Central memory CD8-positive, alpha-beta T cell (primary cell): ENCODE measurements around the gene AP2M1.

ENCODE experiments used
- ATAC-seq: fragments of 150-1000 bp; cut with Tn5 transposase; replicated peaks from 2 replicates; pipeline ENCODE4 v1.10.0; 2022; ENCODE audit warnings: mild to moderate bottlenecking, moderate FRiP score, moderate number of reproducible peaks; ENCODE audit not compliant: poor library complexity, severe bottlenecking; ENCODE audit errors: extremely low read depth
- DNase-seq, 2 donors: peaks; one replicate each; pipeline ENCODE4 v3.0.0; 2021; ENCODE audit warnings: low spot score in 2 of 2
- H3K27ac Mint-ChIP-seq: one replicate; pipeline ENCODE4 v1.8.0; 2022; ENCODE audit warnings: low read depth, mild to moderate bottlenecking, moderate library complexity, mixed read lengths
- H3K27me3 Mint-ChIP-seq: one replicate; pipeline ENCODE4 v1.8.0; 2022; ENCODE audit warnings: mixed read lengths
- H3K36me3 Mint-ChIP-seq: one replicate; pipeline ENCODE4 v1.8.0; 2022; ENCODE audit warnings: mild to moderate bottlenecking, moderate library complexity, mixed read lengths; ENCODE audit not compliant: insufficient read depth
- H3K4me1 Mint-ChIP-seq: one replicate; pipeline ENCODE4 v1.8.0; 2022; ENCODE audit warnings: mixed read lengths
- H3K4me3 Mint-ChIP-seq: one replicate; pipeline ENCODE4 v1.8.0; 2022; ENCODE audit warnings: mild to moderate bottlenecking, moderate library complexity, mixed read lengths
- H3K9me3 Mint-ChIP-seq: one replicate; pipeline ENCODE4 v1.8.0; 2022; ENCODE audit warnings: mixed read lengths

Gene AP2M1

DNA sequence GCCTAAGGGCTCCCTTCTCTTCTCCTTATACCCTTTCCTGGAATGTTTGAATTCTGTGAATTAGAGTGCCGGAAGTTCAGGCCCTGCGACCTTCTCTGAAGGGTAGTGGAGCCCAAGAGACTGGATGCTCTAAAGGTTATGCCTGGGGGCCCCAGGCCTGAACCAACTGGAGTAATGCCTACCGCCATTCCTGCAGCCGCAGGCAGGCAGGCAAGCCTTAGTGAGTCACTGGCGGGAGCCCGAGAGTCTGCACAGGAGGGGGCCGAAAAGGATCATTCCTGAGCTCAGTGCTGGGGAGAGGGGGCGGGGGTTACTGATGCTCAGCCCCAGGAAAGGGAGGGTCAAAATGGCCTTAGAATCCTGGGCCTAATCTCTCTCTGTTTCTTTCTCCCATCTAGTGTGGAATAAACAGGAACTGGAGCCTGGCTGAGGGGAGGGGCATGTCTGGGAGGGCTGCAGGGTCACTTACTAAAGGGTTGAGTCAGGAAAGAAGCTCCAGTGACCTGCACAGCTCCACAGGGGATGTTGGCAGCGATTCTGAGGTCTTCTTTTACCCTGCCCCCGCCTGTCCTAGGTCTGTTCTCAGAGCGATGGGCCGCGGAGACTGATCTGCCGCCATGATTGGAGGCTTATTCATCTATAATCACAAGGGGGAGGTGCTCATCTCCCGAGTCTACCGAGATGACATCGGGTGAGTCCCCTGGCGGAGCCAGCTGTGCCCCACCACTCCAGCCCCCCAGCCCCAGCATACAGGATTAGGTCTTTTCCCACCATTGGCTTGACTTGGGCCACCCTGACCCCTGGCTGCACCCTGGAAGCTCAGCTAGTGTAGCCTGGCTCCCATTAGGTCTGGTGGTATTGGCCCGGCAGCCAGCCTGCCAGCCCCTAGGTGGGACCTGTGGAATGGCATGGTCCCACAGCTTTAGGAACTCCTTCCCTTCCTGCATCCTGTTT is 2.0 kb downstream of the AP2M1 start:
- Mint-ChIP-seq H3K9me3 (no peaks in the 10 kb centered on the region), H3K4me3 (peak overlapping the region; percentile 93), H3K4me1 (peaks cover 25% of the 10 kb centered on the region), H3K27ac (no peak overlapping the region), H3K36me3 (peaks cover 29% of the 10 kb centered on the region), H3K27me3 (no peaks in the 10 kb centered on the region)
- ATAC-seq, result no peak
- DNase-seq, result no peak

DNA sequence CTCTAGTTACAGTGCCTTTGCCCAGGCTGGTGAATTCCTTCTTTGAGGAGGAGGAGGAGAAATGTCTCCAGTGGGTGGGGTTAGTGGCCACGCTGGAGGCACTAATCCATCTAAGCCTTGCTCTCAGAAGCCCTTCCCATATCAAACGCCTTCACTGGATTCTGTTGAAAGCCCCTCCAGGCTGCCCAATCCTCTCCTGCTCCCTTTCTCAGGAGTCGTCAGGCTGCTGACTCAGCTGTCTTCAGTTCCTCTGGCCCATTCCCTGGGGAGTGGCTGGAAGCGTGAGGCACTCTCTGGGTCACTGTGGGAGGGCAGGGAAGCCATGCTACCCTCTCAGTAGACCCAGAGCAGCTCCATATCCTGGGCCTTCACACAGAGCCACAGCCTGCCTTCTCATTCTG is 2.7 kb downstream of the AP2M1 start:
- peak overlapping the region; percentile 93 for H3K4me3 Mint-ChIP-seq
- peaks cover 32% of the 10 kb centered on the region for H3K36me3 Mint-ChIP-seq
- peaks cover 25% of the 10 kb centered on the region for H3K4me1 Mint-ChIP-seq
- no peak overlapping the region for H3K27ac Mint-ChIP-seq
- ATAC-seq (no peak), DNase-seq (no peak)
- H3K27me3 Mint-ChIP-seq, result no peaks in the 10 kb centered on the region
- no peaks in the 10 kb centered on the region for H3K9me3 Mint-ChIP-seq

DNA sequence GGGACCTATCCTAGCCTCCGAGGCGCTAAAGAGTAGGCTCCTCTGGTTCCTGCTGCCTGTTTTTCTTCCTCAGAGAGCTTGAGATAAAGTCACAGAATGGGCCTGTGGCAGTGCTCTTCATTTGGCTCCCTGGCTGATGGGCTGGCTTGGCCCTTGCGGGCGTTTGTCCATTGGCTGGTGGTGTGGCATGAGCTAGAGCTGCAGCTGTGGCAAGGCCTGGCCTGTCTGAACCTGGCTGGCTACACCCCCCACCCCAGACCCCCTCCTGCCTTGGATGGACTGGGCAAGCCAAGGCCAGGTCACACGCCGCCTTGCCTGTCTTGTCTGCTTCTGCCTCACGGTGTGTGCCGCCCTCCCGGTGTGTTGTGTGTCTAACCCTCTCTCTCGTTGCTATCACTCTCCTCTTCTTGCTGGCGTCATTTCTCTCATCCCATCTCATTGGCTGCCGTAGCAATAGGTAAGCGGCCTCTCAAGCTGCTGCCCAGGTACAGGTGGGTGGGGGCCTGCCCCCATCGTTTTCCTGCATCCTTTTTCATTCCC is 3.2 kb downstream of the AP2M1 start:
- Mint-ChIP-seq H3K4me3 (no peak overlapping the region), H3K36me3 (peaks cover 32% of the 10 kb centered on the region), H3K27ac (peak overlapping the region; percentile 73), H3K27me3 (no peaks in the 10 kb centered on the region), H3K4me1 (peaks cover 25% of the 10 kb centered on the region), H3K9me3 (no peaks in the 10 kb centered on the region)
- no peak for DNase-seq
- no peak for ATAC-seq

DNA sequence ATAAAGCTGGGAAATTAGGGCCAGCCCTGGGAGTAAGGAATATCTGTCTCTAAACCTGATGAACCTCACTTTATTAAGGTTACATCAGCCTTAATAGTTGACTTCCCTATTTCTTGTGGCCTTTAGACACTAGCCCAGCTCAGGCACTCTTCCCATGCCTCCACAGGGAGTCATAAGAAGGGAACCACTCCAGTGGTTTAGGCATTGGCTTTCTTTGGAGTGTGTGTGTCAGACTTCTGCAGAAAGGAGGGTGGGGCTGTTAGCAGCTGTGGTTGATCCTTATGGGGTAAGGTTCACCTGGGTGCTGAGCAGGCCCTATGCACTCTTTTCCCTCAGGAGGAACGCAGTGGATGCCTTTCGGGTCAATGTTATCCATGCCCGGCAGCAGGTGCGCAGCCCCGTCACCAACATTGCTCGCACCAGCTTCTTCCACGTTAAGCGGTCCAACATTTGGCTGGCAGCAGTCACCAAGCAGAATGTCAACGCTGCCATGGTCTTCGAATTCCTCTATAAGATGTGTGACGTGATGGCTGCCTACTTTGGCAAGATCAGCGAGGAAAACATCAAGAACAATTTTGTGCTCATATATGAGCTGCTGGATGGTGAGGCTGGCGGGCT is 4.0 kb downstream of the AP2M1 start:
- peak overlapping the region; percentile 73 for H3K27ac Mint-ChIP-seq
- DNase-seq (no peak), ATAC-seq (no peak)

DNA sequence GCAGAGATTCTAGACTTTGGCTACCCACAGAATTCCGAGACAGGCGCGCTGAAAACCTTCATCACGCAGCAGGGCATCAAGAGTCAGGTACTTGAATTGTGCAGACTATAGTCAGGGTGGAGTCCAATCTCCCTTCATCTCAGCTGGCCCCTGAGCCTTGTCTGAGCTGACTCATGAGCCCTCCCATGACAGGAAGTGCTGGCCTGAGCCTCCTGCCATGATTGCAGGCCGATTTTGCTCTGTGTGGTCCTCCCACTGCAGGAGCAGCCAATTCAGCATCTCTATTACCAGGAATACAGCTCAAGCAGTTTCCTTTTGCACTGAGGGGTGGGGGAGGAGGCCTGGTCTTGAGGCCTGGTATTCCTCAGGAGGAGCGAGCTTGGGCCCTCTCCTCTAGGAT is 5.5 kb downstream of the AP2M1 start:
- DNase-seq, result no peak
- no peak overlapping the region for H3K27ac Mint-ChIP-seq
- H3K36me3 Mint-ChIP-seq, result peaks cover 33% of the 10 kb centered on the region
- no peak for ATAC-seq
- no peak overlapping the region for H3K4me3 Mint-ChIP-seq
- no peaks in the 10 kb centered on the region for H3K27me3 Mint-ChIP-seq
- peaks cover 27% of the 10 kb centered on the region for H3K4me1 Mint-ChIP-seq
- no peaks in the 10 kb centered on the region for H3K9me3 Mint-ChIP-seq

More for the DNA sequence above, 4.0 kb downstream of the AP2M1 start:
- Mint-ChIP-seq H3K36me3 (peaks cover 31% of the 10 kb centered on the region), H3K4me3 (no peak overlapping the region), H3K27me3 (no peaks in the 10 kb centered on the region), H3K4me1 (peaks cover 25% of the 10 kb centered on the region), H3K9me3 (no peaks in the 10 kb centered on the region)

DNA sequence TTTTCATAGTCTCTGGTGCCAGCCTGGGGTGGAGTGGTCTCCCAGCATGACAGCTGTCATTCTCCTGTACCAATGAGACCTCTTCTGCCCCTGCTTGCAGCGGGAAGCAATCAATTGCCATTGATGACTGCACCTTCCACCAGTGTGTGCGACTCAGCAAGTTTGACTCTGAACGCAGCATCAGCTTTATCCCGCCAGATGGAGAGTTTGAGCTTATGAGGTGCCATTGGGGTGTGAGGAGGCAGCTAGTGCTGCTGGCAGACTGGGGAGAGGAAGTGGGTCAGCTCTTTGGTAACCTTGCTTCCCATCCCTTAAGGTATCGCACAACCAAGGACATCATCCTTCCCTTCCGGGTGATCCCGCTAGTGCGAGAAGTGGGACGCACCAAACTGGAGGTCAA is 6.9 kb downstream of the AP2M1 start:
- Mint-ChIP-seq H3K9me3 (no peaks in the 10 kb centered on the region), H3K36me3 (peaks cover 34% of the 10 kb centered on the region), H3K4me3 (no peak overlapping the region), H3K27me3 (no peaks in the 10 kb centered on the region), H3K27ac (no peak overlapping the region), H3K4me1 (peaks cover 22% of the 10 kb centered on the region)
- no peak for DNase-seq
- ATAC-seq, result no peak

DNA sequence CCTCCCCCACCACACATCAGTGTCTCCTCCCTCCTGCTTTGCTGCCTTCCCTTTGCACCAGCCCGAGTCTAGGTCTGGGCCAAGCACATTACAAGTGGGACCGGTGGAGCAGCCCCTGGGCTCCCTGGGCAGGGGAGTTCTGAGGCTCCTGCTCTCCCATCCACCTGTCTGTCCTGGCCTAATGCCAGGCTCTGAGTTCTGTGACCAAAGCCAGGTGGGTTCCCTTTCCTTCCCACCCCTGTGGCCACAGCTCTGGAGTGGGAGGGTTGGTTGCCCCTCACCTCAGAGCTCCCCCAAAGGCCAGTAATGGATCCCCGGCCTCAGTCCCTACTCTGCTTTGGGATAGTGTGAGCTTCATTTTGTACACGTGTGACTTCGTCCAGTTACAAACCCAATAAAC is 9.0 kb downstream of the AP2M1 start:
- no peak overlapping the region for H3K27ac Mint-ChIP-seq
- H3K4me1 Mint-ChIP-seq, result peaks cover 33% of the 10 kb centered on the region
- H3K27me3 Mint-ChIP-seq, result no peaks in the 10 kb centered on the region
- no peak overlapping the region for H3K4me3 Mint-ChIP-seq
- no peaks in the 10 kb centered on the region for H3K9me3 Mint-ChIP-seq
- peaks cover 34% of the 10 kb centered on the region for H3K36me3 Mint-ChIP-seq
- DNase-seq (no peak), ATAC-seq (no peak)

DNA sequence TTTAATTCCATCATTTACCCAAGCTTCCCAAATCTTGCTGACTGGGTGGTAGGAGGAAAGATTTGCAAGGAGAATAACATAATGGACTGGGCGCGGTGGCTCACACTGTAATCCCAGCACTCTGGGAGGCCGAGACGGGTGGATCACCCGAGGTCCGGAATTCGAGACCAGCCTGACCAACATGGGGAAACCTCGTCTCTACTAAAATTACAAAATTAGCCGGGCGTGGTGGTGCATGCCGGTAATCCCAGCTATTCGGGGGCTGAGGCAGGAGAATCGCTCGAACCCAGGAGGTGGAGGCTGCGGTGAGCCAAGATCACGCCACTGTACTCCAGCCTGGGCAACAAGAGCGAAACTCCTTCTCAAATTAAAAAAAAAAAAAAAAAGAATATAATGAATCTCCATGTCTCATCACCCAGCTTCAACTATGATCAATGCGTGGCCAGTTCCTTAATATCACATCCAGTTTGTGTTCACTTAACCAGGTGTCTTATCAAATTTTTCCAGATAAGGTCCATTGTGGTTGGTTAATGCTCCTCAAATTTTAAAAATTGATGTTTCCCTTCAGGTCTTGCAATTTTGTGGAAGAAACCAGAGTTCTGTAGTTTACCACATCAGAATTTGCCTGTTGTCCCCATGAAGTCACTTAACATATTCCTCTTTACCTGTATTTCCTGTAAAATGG is 10.0 kb downstream of the AP2M1 start:
- ATAC-seq, result no peak
- H3K27ac Mint-ChIP-seq, result peak overlapping the region; percentile 86
- peaks cover 35% of the 10 kb centered on the region for H3K36me3 Mint-ChIP-seq
- DNase-seq, result no peak
- peak overlapping the region; percentile 89 for H3K4me3 Mint-ChIP-seq
- H3K27me3 Mint-ChIP-seq, result no peaks in the 10 kb centered on the region
- H3K4me1 Mint-ChIP-seq, result peaks cover 39% of the 10 kb centered on the region
- no peaks in the 10 kb centered on the region for H3K9me3 Mint-ChIP-seq

DNA sequence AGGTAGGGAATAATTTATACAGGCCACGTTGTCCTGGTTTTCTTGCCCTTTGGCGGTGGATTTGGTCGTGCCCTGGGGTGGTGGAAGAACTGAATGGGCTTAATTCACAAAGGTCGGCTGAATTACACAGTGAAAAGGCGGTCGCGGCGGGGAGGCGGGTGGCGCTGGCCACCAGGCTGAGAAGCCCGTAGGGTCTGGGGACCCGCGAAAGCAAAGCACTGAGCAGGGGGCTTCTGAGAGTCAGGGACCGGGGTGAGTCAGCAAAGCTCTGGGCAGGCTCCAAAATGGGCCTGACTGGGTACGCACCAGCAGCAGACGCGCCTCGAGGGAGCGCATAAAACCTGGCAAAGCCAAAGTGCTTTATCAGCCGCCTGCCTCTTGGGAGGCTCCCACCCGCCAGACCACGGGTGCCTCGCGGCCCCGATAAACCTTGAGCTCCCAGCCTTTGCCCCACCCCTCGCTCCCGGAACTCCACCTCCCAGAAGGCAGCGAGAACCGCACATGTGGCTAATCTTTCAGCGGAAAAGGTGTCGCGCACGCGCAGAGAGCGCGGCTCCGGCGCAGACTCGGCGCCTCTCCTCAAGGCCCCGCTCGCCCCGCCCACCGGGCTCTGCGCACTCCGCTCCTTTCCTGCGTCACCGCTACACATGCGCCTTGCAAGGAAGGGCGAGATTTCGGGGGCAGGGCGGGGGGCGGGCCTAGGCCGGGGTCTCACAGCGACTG is 11.0 kb downstream of the AP2M1 start:
- H3K36me3 Mint-ChIP-seq, result peaks cover 38% of the 10 kb centered on the region
- DNase-seq (peak; percentile 98 to 99), ATAC-seq (peak; percentile 87)
- H3K4me3 Mint-ChIP-seq, result peak overlapping the region; percentile 89
- H3K4me1 Mint-ChIP-seq, result peaks cover 39% of the 10 kb centered on the region
- peak overlapping the region; percentile 86 for H3K27ac Mint-ChIP-seq
- no peaks in the 10 kb centered on the region for H3K27me3 Mint-ChIP-seq
- H3K9me3 Mint-ChIP-seq, result no peaks in the 10 kb centered on the region

DNA sequence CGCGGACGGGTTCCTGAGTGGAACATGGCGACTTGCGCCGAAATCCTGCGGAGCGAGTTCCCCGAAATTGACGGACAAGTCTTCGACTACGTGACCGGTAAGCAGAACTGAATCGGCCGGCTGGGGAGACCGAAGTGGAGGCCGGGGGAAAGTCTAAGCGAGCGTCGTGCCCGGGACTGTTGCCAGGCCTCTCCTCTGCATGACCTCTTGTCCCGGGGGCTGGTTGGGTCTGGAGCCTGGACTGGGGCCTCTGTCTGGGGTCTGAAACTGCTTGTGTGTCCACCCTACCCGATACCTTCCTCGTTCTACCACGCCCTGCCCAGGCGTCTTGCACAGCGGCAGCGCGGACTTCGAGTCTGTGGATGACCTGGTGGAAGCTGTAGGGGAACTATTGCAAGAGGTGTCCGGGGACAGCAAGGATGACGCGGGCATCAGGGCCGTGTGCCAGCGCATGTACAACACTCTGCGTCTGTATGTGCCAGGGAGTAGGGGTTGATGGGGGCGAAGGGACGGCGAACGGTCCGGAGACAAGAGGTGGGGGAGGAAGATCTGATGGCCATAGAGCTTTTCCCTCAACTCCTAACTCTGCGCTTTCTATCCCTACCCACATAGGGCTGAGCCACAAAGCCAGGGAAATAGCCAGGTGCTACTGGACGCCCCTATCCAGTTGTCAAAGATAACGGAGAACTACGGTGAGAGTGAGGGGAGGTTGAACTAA is 11.7 kb downstream of the AP2M1 start, which contains the start of gene ABCF3:
Gene ABCF3 (plus strand): TSS at position 16 of the 718 bp plus-strand sequence. CDS start 9 bp downstream, at position 25.
- Mint-ChIP-seq H3K4me1 (peaks cover 39% of the 10 kb centered on the region), H3K27ac (peak within 1 kb of the TSS; percentile 86), H3K36me3 (peaks cover 40% of the 10 kb centered on the region), H3K27me3 (no peaks in the 10 kb centered on the region), H3K9me3 (no peaks in the 10 kb centered on the region), H3K4me3 (peak within 1 kb of the TSS; percentile 89)
- peak in 1 of 2 donors; percentile 21 for DNase-seq
- peak; percentile 17 for ATAC-seq

DNA sequence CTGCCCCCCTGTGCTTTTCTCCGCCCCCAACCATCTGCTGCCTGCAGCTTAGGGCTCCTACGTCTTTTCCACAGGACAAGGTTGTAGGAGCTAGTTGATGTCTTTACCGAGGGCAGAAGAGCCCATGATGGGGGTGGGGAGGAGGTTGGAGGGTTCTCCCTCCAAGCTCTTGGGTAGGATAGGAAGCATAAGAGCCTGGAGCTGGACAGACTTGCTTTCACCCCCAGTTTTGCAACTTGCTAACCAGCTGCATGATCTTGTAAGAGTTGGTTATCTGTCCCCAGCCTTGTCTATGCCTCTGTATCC is 12.2 kb downstream of the AP2M1 start:
- Mint-ChIP-seq H3K4me3 (peak overlapping the region; percentile 89), H3K4me1 (peaks cover 39% of the 10 kb centered on the region), H3K27ac (peak overlapping the region; percentile 86), H3K9me3 (no peaks in the 10 kb centered on the region), H3K27me3 (no peaks in the 10 kb centered on the region), H3K36me3 (peaks cover 44% of the 10 kb centered on the region)
- DNase-seq, result no peak
- ATAC-seq, result no peak
